ENCODE results near the gene GRIK2.

Gene GRIK2

DNA sequence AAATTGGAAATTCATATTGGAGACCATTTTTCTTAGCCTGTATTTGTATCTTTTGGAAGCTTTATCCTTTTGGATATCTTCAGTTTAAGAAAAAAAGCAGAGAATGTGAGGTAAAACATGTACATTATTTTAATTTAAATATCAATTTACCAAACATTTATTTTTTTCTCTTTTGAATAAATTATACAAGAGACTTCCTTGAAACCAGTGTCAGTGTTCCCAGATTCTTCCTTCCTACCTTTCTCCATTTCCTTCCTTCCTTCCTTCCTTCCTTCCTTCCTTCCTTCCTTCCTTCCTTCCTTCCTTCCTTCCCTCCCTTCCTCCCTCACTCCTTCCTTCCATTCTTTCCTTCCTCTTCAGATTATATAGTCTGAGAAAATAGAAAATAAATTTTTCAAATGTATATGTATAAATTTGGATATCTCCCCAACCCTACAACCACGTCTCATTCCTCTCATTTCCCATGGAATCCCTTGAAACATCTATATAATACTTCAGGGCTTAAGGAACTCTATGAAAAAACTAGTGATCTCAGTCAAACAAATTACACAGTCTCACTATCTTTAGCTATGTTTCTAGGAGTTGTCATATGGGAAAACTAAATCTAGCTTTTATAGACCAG is 528.4 kb downstream of the GRIK2 start:
- no peak for DNase-seq

DNA sequence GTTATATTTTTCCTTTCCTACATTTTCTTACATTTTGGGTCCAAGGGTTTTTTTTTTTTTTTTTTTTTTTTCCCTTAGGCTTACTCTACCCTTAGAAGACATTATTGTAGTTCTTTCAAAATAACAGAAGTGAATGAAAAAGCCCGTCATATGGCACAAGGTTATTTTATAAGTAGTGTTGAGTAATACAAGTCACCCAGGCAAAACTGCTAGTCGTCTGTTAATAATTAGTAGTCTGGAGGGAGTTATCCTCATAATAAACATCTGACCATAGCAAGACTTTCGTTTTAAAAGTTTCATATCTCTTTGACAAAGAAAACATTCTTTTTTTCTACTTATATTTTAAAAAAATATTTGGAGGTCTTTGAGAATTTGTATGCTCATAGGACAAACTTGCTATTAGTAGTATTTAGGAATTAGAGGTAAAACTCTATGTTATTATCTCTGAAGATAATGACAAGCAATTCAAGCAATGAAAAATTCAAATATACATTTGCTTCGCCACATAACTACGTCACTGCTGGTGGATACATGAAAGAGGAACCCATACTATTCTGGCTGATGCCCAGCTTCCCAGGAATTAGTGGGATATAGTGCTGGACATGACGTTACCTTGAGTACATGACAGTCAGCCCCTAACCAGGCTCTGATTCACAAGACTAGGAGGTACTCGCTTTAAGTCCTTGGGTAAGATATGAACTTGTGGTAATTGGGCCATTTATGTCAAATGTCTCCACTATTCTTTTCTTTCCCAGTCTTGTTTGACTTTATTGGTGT is 532.8 kb downstream of the GRIK2 start:
- no peak for DNase-seq

DNA sequence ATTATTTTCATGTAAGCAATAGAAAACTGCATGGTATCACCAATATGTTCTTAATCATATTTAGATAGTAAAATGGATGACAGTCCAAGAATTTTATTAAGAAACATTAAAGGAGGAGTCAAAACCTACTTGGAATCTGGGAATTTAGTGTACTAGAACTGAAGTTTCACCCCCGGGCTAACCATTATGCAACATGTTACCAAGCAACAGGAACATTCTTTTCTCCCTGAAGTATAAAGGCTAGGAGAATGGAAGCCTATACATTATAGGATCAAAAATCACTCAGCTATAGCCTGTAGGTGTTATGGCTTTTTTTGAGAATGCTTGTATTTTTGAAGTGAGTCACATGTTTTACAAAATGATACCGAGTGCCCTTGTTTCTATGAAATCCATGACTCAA is 538.3 kb downstream of the GRIK2 start:
- no peak for DNase-seq

DNA sequence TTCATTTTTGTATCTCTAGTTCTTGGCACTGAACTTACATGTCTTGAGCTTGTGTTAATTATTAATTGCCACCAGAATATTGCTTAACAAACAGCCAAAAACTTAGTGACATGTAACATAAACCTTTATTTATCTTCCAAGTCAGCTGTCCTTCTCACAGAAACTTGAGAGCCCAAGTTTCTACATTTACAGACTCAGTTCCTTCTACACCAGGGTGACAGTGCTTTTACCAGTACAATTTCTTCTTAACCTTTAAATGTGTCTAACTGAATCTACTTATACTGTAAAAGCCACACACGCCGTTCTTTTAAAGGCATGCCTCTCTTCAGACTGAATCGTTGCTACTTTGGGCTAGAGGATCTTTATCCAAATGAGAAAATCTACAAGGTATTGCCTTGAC is 539.2 kb downstream of the GRIK2 start:
- DNase-seq, result no peak

DNA sequence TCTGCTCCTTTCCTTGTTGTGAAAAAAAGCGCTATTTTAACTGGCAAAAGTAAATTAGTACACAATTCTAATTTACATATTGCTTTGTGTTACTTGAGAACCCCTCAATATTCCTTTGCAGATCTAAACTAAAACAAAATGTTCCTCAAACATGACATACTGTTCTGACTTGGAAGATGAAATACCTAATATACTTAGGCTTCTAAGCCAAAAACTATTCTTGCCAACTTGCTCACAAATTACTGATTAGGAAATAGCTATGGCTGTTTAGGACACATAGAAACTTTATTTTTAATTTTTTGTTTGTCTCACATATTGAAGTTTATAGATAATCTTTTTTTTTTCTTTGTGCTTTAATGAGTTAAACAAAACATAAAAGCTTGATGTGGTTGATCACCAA is 542.2 kb downstream of the GRIK2 start:
- no peak for DNase-seq

DNA sequence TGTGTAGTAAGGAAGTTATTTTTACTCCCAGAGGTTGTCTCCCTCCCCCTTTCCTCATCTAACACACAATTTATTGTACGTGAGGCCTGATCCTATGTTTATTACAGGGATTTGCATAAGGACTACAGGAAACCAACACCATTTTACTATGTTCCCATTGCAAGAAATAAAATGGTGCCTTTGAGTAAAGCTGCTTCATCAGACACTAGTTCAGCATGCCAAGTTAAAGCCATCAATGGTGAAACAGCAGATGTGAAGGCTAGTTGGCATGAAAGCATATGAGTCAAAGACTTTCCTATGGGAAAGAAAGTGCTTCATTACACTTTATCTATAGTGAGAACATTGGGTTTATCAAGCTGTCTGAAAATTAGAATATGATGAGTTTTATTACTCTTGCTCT is 543.0 kb downstream of the GRIK2 start:
- DNase-seq, result no peak

DNA sequence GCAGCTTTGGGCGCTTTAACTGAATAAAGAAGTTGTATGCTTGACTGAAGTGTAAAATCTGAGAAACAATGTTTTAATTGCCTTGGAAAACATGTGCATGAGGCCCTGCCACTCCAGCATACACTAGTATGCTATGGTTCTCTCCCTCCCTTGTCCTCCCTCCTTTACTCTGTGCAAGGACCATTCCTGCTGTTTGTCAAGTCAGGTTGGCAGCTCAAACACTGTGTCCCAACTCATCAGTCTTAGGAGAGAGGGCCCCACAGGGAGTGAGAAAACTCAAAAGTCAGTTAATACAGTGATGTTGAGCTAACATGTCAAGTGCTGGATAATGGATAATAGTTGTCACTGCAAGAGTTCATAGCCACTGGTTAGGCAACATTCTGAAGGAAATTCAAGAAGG is 543.6 kb downstream of the GRIK2 start:
- DNase-seq, result no peak

DNA sequence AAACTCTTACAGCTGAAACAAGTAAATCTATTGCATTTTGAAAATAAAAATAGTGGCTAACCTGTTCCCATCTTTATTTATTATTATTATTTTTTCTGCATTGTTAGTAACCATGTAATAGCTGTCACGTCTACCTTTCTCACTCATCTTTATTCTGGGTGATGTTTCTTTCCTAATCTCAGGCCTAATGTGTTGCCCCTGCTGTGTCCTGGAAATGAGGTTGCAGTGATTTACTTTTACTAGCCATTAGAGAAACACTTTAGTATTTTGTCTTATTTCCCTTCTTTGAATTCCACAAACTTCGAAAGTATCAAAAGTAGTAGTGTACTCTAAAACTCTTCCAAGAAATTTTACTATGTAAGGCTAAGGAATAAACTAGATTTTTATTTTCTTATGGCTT is 546.9 kb downstream of the GRIK2 start:
- DNase-seq, result no peak

DNA sequence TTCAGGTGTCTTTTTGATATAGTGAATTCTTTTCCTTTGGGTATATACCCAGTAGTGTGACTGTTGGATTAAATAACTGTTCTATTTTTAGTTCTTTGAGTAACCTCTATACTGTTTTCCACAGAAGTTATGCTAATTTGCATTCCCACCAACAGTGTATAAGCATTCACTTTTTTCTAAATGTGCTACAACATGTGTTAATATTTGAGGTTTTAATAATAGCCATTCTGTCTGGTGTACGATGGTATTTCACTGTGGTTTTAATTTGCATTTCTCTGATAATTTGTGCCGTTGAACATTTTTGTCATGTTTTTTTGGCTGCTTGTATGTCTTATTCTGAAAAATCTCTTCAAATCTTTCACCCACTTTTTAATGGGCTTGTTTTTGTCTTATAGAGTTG is 563.5 kb downstream of the GRIK2 start:
- no peak for DNase-seq

DNA sequence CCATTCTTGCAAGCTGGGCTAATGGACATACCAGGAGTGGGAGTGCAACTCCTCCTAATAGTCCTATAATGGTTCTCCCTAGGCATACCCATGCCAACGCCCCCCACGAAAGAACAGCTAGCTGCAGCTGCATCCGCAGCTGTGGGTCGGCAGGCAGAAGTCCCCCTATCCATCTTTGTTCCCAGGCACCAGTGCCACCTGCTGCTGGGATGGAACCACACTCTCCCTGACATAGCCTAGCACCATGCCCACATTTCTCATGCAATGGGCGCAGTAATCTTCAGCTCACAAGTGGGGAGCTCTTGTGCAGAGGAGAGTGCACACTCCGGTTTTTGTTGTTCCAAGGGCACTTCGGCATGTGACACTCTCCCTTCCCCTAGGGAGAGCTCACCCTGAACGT is 567.8 kb downstream of the GRIK2 start:
- DNase-seq, result no peak

DNA sequence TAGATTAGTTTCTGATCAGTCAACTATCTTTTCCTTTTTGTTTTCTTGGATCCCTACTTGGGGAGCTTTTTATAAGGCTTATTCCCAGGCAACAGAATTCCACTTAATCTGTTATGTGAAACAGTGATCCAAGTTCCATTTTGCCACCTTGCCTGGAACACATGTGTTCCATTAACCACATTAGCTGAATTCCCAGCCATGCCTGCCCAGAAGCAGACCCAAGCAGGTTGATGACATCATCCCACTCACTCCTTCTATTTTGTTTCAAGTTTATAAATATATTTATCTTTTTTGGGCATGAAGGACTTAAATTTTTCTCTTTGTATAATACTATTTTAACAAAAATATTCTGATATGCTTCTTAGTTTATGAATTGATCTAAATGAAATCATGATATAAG is 587.4 kb downstream of the GRIK2 start:
- no peak for DNase-seq

DNA sequence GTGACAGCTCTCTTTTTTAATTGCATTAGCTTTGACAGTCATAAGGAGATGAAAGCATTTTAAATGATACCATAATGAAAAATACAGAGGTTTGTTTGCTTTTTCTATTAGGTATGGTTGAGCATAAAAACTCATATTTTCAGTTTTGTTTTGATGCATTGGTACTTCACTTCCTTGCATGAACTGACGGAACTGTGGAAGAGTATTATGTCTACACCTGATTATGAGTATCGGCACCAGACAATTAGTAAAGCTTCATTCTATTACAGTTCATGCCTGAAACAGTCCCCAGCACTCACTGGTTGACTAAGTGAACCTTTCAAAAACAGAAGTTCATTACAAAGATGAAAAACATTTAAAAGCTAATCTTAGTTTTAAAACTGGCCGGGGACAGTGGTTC is 593.0 kb downstream of the GRIK2 start:
- no peak for DNase-seq

DNA sequence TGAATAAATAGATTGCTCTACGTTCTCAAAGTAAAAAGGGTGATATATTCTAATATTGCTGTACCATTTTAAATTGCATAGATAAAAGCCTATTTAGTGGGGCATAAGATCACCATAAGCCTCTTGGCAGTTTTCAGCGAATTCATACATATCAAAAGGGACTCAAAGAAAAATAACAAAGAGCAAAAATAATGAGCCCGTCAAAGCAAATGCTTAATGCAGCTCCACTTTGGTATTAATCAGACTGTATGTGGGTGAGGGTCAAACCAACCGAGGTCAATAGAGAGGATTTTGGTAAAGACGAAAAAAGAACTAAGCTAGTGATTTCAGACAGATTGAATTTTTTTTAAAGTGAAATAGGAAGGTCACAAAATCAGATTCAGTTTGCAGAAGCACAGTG is 598.8 kb downstream of the GRIK2 start:
- DNase-seq, result no peak

DNA sequence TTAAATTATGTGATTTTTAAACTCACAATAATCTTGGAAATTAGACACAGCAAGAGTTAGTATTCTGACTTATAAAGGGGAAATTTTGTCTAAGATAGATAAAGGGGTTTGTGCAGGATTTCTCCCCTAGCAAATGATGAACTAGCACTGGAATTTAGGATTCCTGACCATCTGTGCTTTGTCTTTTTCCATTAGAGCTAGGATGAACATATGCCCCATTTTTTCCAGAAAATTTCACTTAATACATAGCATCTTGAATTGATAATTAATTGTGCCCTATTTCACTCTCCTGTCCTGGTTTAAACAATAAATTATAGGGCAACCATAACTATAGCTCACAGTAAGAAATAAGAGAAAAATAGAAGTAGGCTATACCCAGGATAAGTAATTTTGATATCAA is 601.0 kb downstream of the GRIK2 start:
- no peak for DNase-seq

DNA sequence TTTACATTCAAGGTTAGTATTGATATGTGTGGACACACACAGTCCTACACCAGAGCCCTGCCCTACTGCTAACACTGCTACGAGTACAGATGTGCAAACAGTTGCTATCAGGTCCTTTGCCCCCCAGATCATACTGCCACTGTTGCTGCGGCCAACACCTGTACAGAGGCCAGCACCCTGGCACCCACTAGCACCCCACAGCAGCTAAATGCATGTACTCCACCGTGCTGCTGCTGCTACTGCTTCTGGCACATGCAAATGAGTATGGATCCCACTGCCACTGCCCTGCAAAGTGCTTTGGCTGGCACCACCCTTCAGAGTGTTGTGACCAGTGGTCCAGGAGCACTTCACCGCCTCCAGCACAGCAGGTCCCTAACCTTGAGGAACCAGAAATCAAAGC is 621.9 kb downstream of the GRIK2 start:
- no peak for DNase-seq

DNA sequence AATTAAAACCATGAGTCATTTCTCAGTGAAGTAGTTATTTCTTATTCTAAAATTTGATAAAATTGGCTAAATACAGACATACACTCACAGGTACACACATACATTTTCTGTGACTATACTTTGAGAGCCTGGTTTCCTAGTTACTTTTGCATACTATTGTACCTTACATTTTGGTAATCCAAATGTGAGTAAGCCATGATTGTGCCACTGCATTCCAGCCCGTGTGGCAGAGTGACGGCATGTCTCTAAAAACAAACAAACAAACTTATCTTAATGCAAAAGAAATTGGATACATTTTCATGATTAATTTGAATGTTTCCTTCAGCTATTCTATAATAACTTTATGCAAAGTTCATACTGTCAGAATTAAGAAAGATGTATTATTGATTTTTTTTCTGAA is 628.8 kb downstream of the GRIK2 start:
- DNase-seq, result no peak

DNA sequence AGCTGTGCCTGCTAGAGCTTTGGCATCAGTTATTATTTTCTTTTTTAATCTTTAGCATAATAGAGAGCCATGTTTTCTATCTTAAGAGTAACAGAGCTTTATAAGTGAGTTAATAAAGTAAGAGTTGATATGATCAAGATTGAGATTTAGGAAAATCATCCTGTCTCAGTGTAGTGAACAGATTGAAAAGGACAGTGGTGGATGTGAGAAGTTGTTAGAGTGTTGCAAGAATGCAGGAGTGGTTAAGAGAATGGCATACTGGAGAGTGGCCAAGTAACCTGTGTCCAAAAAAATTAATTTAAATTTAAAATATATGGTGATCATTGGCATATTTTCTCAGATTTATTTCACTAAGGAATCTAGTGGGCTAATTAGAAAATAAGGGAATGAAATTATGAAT is 629.3 kb downstream of the GRIK2 start:
- no peak for DNase-seq

DNA sequence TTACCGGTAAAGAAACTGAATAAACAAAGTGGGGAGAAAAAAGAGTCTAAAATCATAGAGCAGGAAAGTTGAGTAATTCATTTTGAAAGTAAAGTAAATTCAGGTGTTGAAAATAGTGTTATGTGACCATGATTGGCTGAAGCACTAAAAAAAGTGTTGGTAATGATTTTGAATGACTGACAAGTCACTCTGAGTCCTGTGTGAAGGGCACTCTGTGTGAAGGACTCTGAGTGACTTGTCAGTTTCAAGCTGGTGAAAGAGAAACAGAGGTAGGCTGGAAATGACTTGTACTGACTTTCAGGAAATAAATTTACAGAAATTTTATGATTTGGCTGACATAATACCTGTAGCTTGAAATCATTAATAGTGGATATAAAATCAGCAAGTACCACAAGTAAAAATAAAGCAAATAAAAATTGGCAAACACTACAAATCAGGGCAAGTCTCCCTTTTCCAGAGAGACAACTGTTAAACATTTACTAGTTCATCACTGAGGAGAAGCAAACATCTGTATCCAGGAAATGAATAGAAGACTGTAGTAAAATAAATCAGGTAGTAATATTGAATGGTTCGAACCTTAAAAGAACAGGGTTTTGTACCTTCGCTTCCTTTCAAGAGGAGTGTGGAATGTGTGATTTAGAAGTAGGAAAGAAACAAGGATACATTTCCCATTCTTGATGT is 630.6 kb downstream of the GRIK2 start:
- DNase-seq, result no peak

DNA sequence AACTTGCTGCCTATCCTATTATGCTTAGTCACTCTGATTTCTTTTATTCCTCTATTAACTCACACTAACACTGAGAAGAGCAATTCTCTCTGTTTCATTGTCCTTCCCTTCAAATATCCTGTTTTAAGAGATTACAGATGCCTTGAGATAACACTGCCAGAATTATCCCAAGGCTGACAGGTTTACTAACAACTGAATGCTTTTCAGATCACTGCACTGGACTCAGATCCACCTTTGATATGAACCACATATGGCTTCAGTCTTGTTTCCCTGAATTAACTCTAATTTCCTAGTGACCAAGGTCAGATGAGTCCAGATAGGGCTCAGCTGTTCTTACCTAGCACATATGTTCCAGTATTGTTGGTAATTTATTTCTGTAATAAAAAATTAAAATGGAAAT is 633.1 kb downstream of the GRIK2 start:
- no peak for DNase-seq

DNA sequence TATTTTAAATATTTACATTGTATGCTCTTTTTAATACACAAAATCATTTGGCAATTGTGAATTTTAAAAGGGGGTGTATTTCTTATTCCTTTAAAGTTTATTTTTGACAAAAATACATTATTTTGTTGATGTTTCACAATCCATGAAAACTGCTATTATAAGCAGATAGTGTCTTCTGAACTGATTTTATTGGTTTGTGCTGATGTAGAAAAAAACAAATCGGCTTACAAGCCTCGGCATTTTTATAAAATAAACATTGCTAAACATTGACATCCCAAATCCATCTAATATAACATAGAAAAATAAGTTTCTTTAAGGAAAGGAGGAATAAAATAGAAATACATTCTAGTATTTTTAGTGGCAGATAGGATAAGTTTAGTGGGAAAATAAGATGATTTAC is 634.7 kb downstream of the GRIK2 start:
- DNase-seq, result no peak

DNA sequence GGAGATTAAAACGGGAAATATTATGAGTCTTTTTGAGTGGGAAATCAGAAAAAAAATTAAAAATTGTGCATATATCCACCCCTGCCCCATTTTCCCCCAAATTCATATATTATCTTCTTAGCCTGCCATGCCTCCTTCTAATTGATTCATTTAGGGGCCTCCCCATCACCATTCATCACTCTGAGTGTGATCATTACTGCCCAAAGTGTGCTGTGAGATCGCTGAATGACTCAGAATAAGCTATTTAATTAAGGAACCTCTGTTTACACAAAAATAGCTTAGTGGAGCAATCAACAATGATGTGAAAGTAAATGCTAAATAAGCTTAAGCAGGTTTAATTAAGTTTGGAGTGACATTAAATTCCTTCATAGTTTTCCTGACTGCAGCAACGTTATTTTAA is 645.5 kb downstream of the GRIK2 start:
- no peak for DNase-seq

DNA sequence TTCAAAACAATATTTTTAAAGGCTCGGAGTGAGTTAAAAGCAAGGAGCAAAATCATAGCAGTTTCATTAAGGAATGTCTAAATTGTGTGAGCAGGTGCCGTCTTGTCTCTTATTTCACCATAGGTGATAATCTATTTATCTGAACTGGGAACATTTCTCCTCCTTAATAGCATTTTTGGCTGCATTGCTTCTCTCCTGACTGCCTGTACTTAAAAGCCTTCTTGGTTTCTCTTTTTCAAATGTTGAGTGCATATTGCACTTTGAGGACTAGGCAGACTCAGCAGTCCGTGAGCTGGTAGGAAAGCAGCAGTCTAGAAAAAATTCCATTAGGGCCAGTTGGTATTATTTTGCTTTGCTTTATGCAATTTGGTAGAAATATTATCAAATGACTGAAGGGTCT is 645.9 kb downstream of the GRIK2 start:
- no peak for DNase-seq

DNA sequence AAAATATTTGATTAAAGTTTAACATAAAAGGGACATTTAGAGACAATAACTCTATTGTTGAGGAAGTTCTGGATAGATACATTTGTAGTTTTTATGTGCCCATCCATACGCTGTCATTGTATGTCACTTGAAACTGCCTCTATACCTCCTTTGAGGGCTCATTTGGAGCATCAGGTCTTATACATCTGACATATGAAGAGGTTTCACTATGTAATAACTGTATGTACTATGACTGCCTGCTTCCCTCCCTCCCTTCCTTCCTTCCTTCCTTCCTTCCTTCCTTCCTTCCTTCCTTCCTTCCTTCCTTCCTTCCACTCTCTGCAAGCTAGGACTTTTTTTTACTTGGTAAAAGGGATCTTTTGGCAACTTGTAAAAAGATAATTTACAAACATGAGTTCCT is 657.5 kb downstream of the GRIK2 start:
- DNase-seq, result no peak

DNA sequence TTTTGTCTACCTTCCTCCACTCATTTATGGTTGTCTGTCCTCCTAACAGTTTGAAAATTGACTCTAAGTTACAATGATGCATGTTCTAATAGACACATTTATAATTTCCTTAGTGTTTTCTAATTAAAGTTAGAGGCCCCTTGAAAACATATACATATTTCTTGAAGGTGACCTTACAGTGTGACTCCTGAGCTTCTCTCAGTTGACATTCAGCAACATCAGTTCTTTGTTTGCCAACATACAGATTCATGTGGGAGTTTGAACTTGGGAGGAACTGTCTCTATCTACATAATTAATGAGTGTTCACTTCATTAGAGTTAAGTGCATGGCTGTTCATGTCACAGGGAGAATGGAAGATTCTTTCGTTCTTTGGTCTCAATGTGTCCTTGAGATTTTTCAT is 658.2 kb downstream of the GRIK2 start:
- no peak for DNase-seq

DNA sequence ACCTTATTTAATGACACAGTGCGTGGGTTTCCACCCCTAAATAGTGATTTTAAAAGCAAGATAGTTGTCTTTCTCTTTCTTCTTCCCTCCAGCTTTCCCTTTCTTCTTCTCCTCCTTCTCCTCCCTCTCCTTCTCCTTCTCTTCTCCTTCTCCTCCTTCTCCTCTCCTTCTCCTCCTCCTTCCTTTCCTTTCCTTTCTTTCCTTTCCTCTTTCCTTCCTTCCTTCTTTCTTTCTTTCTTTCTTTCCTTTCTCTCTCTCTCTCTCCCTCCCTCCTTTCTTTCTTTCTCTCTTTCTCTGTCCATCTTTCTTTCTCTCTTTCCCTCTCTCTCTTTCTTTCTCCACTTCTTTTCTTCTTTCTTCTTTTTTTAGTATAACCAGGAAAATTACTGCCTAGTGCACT is 670.6 kb downstream of the GRIK2 start:
- DNase-seq, result no peak

Measured in stimulated activated CD4-positive, alpha-beta T cell treated with anti-CD3 and anti-CD28 coated beads, Interleukin-4, amount 100 ng/mL, for 1 hour (primary cell).